ENCODE measurements around the gene CDH4. TPM values are rescaled to one million over a fixed set of nuclear protein-coding genes. Genes with fewer than 3 reads are reported as not detected.

Gene CDH4
- total RNA-seq, 1 donor from 2014 or later = 1.1 TPM

- DNase-seq = no peak
Measured at GRCh38 chr20:61754976-61755778, 503.1 kb downstream of the CDH4 start.

- DNase-seq = peak; percentile 20
Measured at GRCh38 chr20:61755971-61756845, 504.1 kb downstream of the CDH4 start.

- no peak for DNase-seq
Measured at GRCh38 chr20:61756966-61757677, 505.1 kb downstream of the CDH4 start.

- DNase-seq = no peak
Measured at GRCh38 chr20:61757678-61758563, 505.9 kb downstream of the CDH4 start.

GRCh38 chr20:61758564-61759200 is 506.6 kb downstream of the CDH4 start:
- no peak for DNase-seq

- no peak for DNase-seq
Measured at GRCh38 chr20:61759286-61760065, 507.4 kb downstream of the CDH4 start.

- no peak for DNase-seq
Measured at GRCh38 chr20:61760321-61760720, 508.3 kb downstream of the CDH4 start.

GRCh38 chr20:61760731-61761130 is 508.7 kb downstream of the CDH4 start:
- DNase-seq = no peak

GRCh38 chr20:61761453-61762166 is 509.5 kb downstream of the CDH4 start:
- DNase-seq = no peak

- no peak for DNase-seq
Measured at GRCh38 chr20:61762167-61762710, 510.2 kb downstream of the CDH4 start.

- DNase-seq = no peak
Measured at GRCh38 chr20:61762886-61763739, 511.1 kb downstream of the CDH4 start.

GRCh38 chr20:61763740-61764400 is 511.8 kb downstream of the CDH4 start:
- DNase-seq = no peak

GRCh38 chr20:61764471-61765025 is 512.5 kb downstream of the CDH4 start:
- DNase-seq = no peak

- DNase-seq = no peak
Measured at GRCh38 chr20:61765081-61765870, 513.2 kb downstream of the CDH4 start.

GRCh38 chr20:61765871-61766654 is 514.0 kb downstream of the CDH4 start:
- DNase-seq = no peak
